Measurements from ENCODE around the gene TLR4.

The TLR4 gene

DNA sequence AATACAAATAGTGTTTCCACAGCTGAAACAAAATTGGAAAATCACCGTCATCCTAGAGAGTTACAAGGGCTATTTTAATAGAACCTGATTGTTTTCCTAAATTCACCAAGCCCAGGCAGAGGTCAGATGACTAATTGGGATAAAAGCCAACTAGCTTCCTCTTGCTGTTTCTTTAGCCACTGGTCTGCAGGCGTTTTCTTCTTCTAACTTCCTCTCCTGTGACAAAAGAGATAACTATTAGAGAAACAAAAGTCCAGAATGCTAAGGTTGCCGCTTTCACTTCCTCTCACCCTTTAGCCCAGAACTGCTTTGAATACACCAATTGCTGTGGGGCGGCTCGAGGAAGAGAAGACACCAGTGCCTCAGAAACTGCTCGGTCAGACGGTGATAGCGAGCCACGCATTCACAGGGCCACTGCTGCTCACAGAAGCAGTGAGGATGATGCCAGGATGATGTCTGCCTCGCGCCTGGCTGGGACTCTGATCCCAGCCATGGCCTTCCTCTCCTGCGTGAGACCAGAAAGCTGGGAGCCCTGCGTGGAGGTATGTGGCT, at the start of gene TLR4:
TLR4 (plus strand) TSS at position 380 of the 552 bp plus-strand sequence; CDS start at position 450, 70 bp downstream.
- TF ChIP-seq, protein P1, sequence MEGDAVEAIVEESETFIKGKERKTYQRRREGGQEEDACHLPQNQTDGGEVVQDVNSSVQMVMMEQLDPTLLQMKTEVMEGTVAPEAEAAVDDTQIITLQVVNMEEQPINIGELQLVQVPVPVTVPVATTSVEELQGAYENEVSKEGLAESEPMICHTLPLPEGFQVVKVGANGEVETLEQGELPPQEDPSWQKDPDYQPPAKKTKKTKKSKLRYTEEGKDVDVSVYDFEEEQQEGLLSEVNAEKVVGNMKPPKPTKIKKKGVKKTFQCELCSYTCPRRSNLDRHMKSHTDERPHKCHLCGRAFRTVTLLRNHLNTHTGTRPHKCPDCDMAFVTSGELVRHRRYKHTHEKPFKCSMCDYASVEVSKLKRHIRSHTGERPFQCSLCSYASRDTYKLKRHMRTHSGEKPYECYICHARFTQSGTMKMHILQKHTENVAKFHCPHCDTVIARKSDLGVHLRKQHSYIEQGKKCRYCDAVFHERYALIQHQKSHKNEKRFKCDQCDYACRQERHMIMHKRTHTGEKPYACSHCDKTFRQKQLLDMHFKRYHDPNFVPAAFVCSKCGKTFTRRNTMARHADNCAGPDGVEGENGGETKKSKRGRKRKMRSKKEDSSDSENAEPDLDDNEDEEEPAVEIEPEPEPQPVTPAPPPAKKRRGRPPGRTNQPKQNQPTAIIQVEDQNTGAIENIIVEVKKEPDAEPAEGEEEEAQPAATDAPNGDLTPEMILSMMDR (IDR thresholded peaks at IDR 0.05; ENCODE audit: insufficient read depth, low read depth, low read length, missing control alignments), result no peak
- peak; percentile 69 for DNase-seq (ENCODE audit: low read depth)
- H3K4me3 ChIP-seq (ENCODE audit: low read depth, low read length), result no peak within 1 kb of the TSS

DNA sequence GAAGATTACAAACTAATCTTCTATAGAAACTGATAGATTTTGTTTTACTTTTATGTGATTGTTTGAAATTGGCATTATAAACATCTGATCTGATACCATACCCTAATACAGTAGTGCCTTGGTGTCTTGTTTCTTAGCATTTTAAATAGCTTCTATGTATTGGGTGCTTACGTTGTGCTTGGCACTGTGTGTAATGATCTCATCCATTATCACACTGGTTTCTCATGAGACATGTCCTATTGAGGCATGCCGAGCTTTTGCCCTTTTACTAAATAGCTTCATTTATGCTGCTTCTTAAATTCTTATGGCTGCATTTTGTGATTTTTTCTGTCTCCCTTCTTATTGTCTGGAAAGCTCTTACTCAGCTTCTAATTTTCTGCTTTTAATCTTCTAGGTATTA, 48.2 kb upstream of the TLR4 start:
- H3K4me3 ChIP-seq (ENCODE audit: low read depth, low read length), result no peak overlapping the region
- no peak for DNase-seq (ENCODE audit: low read depth)
- TF ChIP-seq, protein P1 (IDR thresholded peaks at IDR 0.05; ENCODE audit: insufficient read depth, low read depth, low read length, missing control alignments), result no peak

DNA sequence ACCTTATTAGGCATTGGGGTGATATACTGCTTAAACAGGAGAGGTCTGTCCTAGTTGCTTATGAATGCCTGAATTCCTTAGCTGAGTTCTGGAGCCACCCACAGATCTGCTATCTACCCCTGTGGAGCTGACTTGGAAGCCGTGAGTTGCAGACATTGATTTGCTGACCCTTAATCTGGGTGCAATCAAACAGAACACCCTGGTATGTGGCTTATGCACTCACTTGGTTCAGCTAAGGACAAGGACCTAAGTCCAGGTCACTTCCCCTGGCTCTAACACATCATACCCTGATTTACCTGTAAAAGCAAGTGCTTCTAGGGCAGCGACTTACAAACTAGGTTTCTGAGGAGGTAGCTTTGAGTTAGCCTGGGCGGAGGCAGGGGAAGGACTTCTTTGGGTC, 41.6 kb upstream of the TLR4 start:
- no peak overlapping the region for H3K4me3 ChIP-seq (ENCODE audit: low read depth, low read length)
- TF ChIP-seq, protein P1 (IDR thresholded peaks at IDR 0.05; ENCODE audit: insufficient read depth, low read depth, low read length, missing control alignments), result no peak
- DNase-seq (ENCODE audit: low read depth), result no peak

DNA sequence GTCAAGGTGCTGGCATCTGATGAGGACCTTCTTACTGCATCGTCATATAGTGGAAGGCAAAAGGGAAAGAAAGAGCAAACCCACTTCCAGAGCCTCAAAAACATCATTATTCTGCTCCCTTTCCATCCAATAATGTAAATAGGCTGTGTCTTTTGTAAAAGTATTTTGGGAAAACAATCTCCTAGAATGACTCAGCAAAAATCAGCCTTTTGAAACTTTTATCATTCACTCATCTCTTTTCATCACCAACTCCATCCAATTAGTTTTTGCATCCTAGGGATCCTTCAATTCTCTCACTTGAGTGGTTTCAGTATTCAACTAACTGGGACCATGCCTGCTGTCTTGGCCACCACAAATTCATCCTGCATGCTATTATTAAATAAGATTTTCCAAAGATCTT, 39.8 kb upstream of the TLR4 start:
- TF ChIP-seq, protein P1 (IDR thresholded peaks at IDR 0.05; ENCODE audit: insufficient read depth, low read depth, low read length, missing control alignments), result no peak
- H3K4me3 ChIP-seq (ENCODE audit: low read depth, low read length), result no peak overlapping the region
- no peak for DNase-seq (ENCODE audit: low read depth)

DNA sequence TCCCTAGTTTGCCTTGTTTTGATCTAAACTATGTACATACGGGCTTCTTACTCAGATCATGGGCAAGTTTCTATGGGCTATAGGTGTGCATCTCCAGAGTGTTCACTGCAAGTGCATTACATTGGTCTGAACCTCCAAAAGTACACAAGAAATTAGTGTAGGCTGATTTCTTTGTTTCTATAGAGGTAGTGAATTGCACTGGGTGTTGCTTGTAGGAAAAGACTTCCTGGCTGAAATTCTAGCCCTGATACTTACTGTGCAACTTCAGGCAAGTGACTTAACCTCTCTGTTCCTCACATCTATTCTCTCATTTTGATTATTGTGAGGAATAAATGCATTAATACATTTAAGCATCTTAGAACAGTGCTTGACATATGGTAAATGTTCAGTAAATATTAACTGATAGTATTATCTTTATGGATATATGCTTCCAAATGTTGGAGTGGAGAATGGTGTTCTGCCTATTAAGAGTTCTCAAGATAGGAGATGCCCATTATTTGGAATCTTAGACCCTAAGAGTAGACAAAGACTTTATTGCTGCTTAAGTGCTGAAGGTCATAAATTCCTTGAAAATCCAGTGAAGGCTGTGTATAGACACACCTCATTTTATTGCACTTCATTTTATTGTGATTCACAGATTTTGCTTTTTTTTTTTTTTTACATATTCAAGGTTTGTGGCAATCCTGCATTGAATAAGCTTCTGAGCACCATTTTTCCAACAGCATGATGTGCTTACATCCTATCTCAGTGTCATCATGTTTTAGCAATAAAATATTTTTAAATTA, 38.4 kb upstream of the TLR4 start:
- H3K4me3 ChIP-seq (ENCODE audit: low read depth, low read length), result no peak overlapping the region
- DNase-seq (ENCODE audit: low read depth), result no peak
- TF ChIP-seq, protein P1 (IDR thresholded peaks at IDR 0.05; ENCODE audit: insufficient read depth, low read depth, low read length, missing control alignments), result no peak

DNA sequence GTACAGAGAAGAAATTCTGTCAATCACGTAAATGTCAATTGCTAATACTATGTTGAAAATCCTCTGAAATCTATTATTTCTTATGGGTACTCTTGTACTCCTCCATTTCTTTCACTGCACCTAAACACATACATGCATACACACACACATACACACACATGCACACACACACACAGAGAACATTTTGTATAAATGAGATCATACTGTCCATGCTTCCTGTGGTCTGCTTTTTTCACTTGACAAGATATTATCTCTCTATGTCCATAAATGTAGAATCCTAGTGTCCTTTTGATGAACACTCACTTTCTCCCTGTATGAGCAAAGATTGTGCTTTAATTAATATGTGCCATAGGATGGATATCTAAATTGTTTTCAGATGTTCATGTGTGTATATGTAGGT, 32.7 kb upstream of the TLR4 start:
- DNase-seq (ENCODE audit: low read depth), result no peak
- TF ChIP-seq, protein P1 (IDR thresholded peaks at IDR 0.05; ENCODE audit: insufficient read depth, low read depth, low read length, missing control alignments), result no peak
- H3K4me3 ChIP-seq (ENCODE audit: low read depth, low read length), result no peak overlapping the region
